ENCODE data around the gene CNOT11. TPM values are rescaled to one million over a fixed set of nuclear protein-coding genes. Genes with fewer than 3 reads are reported as not detected.

Gene CNOT11
- total and polyA plus RNA-seq, 2 of the 8 experiments (the other 6 are each of a cell fraction or from before 2014, with no cell fraction given), result 41.5 to 54.6 TPM

DNA sequence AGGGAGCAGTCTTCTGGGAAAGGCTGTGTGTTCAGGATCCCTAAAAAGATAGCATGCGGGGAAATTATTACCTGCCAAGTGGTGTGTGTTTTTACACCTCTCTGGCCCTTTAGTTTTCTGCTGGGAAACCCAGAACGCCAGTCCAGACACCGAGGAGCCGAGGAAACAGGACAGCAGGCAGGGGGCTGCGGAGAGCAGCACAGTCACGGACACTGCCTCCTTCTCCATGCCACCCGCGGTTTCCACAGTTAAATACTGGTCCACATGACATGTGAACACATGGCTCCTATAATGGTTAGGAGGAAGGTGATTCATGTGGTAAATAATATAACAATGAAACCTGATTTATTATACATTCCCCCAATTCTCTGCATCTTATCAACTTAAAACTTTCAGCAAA lies 20.4 kb downstream of the CNOT11 start:
- peaks cover 0 to 1% of the 10 kb centered on the region in 2 experiments for H4K20me1 ChIP-seq (replicated peaks in 1 of 2; ENCODE audit: control insufficient read depth in 1 of 2, insufficient read depth in 2 of 2, low read length in 2 of 2)
- no peaks in the 10 kb centered on the region for H3K23me2 ChIP-seq (ENCODE audit: low read depth, low read length)
- H3K56ac ChIP-seq (replicated peaks; ENCODE audit: insufficient read length, low read depth, low read length), result no peak overlapping the region
- H3K4ac ChIP-seq (replicated peaks; ENCODE audit: insufficient read length, low read depth, low read length), result no peak overlapping the region
- H3K9me3 ChIP-seq (ENCODE audit: insufficient read depth in 2 of 2, low read depth in 1 of 2, low read length in 1 of 2), result no peaks in the 10 kb centered on the region
- no peak overlapping the region for H2AFZ ChIP-seq (ENCODE audit: low read length)
- no peak overlapping the region for H2AK5ac ChIP-seq (ENCODE audit: low read depth, low read length)
- no peak overlapping the region for H2BK5ac ChIP-seq (ENCODE audit: low read depth, low read length)
- H3K4me1 ChIP-seq (replicated peaks in 1 of 4; ENCODE audit: control insufficient read depth in 3 of 4, insufficient read depth in 4 of 4, low read length in 3 of 4), result no peaks in the 10 kb centered on the region
- no peaks in the 10 kb centered on the region; a peak in 1 of 7 replicates for H3K27me3 ChIP-seq (replicated peaks in 1 of 4; ENCODE audit: control insufficient read depth in 3 of 4, extremely low read depth in 1 of 4, insufficient read depth in 3 of 4, low read length in 3 of 4)
- TF ChIP-seq, protein P1, sequence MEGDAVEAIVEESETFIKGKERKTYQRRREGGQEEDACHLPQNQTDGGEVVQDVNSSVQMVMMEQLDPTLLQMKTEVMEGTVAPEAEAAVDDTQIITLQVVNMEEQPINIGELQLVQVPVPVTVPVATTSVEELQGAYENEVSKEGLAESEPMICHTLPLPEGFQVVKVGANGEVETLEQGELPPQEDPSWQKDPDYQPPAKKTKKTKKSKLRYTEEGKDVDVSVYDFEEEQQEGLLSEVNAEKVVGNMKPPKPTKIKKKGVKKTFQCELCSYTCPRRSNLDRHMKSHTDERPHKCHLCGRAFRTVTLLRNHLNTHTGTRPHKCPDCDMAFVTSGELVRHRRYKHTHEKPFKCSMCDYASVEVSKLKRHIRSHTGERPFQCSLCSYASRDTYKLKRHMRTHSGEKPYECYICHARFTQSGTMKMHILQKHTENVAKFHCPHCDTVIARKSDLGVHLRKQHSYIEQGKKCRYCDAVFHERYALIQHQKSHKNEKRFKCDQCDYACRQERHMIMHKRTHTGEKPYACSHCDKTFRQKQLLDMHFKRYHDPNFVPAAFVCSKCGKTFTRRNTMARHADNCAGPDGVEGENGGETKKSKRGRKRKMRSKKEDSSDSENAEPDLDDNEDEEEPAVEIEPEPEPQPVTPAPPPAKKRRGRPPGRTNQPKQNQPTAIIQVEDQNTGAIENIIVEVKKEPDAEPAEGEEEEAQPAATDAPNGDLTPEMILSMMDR (IDR thresholded peaks at IDR 0.05; ENCODE audit: control extremely low read depth in 1 of 3, insufficient read depth in 1 of 3, low read depth in 1 of 3, low read length in 3 of 3), result peak in 1 of 3 experiments; percentile 16; a peak in 1 of 4 replicates
- TF ChIP-seq JUN (IDR thresholded peaks at IDR 0.05; ENCODE audit: low read depth, low read length) (no peak), RAD21 (IDR thresholded peaks at IDR 0.05 in 1 of 2, conservative IDR thresholded peaks at IDR 0.05 in 1 of 2; ENCODE audit: low read depth in 2 of 2, low read length in 2 of 2) (peak in 1 of 2 experiments; percentile 9; a peak in 1 of 4 replicates)
- no peak overlapping the region for H3K4me2 ChIP-seq (ENCODE audit: insufficient read depth in 1 of 2, low read depth in 2 of 2, low read length in 2 of 2)
- peaks cover 0 to 62% (median 6%) of the 10 kb centered on the region in 4 experiments; a peak in 6 of 8 replicates for H3K36me3 ChIP-seq (ENCODE audit: control insufficient read depth in 2 of 4, insufficient read depth in 4 of 4, low read length in 3 of 4)
- H4K8ac ChIP-seq (ENCODE audit: extremely low read depth, insufficient read depth, low read length), result no peak overlapping the region
- no peak overlapping the region; the same call in 1 of the 2 replicates for H3K27ac ChIP-seq (ENCODE audit: low read depth, low read length)
- H3K79me2 ChIP-seq (ENCODE audit: control insufficient read depth in 1 of 2, insufficient read depth in 2 of 2, low read length in 2 of 2), result no peaks in the 10 kb centered on the region
- no peak overlapping the region for H3K18ac ChIP-seq (ENCODE audit: extremely low read depth, low read length)
- H2BK120ac ChIP-seq (replicated peaks; ENCODE audit: low read depth, low read length), result no peak overlapping the region
- no peaks in the 10 kb centered on the region for H3K79me1 ChIP-seq (ENCODE audit: low read depth, low read length)
- H2BK15ac ChIP-seq (ENCODE audit: low read length), result no peak overlapping the region
- no peak overlapping the region for H3K9ac ChIP-seq (replicated peaks in 1 of 4; ENCODE audit: extremely low read depth in 1 of 4, low read depth in 3 of 4, low read length in 3 of 4)
- no peak overlapping the region for H2BK20ac ChIP-seq (ENCODE audit: low read length)
- no peak overlapping the region for H3K14ac ChIP-seq (ENCODE audit: insufficient read length)
- no peak overlapping the region for H2BK12ac ChIP-seq (ENCODE audit: low read depth, low read length)
- H3K4me3 ChIP-seq (ENCODE audit: extremely low read depth in 1 of 4, insufficient read depth in 2 of 4, low read depth in 3 of 4, low read length in 4 of 4), result no peak overlapping the region
- H4K91ac ChIP-seq (replicated peaks; ENCODE audit: insufficient read length, low read length), result no peak overlapping the region
- POLR2A ChIA-PET (ENCODE audit: partially characterized antibody), result interaction anchor here (2.6 kb wide), 1 partner anchor 8 kb away, joined by 10 read pairs; no protein-coding TSS in a partner anchor
- WGBS, 2 experiments (ENCODE audit: extremely low coverage in 1 of 2, insufficient coverage in 1 of 2, insufficient read length in 1 of 2, insufficient replicate concordance in 2 of 2, low coverage in 1 of 2, low lambda C conversion rate in 2 of 2, missing lambda C conversion rate in 1 of 2), result 92% methylated on average over 8 of the region's 8 CpGs; no CpG with 5 or more reads in 1 of the 2 experiments
- DNase-seq (ENCODE audit: low read depth in 1 of 2, low spot score in 2 of 2) (no peak), FAIRE-seq (no peak)
- CTCF ChIA-PET (ENCODE audit: partially characterized antibody), result no interaction called here
- no peak overlapping the region for H4K5ac ChIP-seq (ENCODE audit: insufficient read length, low read depth, low read length)
- no peak overlapping the region for H3K23ac ChIP-seq (ENCODE audit: insufficient read length)
